ENCODE data around the gene MYO3A. TPM values are rescaled to one million over a fixed set of nuclear protein-coding genes. Genes with fewer than 3 reads are reported as not detected.

MYO3A gene, protein sequence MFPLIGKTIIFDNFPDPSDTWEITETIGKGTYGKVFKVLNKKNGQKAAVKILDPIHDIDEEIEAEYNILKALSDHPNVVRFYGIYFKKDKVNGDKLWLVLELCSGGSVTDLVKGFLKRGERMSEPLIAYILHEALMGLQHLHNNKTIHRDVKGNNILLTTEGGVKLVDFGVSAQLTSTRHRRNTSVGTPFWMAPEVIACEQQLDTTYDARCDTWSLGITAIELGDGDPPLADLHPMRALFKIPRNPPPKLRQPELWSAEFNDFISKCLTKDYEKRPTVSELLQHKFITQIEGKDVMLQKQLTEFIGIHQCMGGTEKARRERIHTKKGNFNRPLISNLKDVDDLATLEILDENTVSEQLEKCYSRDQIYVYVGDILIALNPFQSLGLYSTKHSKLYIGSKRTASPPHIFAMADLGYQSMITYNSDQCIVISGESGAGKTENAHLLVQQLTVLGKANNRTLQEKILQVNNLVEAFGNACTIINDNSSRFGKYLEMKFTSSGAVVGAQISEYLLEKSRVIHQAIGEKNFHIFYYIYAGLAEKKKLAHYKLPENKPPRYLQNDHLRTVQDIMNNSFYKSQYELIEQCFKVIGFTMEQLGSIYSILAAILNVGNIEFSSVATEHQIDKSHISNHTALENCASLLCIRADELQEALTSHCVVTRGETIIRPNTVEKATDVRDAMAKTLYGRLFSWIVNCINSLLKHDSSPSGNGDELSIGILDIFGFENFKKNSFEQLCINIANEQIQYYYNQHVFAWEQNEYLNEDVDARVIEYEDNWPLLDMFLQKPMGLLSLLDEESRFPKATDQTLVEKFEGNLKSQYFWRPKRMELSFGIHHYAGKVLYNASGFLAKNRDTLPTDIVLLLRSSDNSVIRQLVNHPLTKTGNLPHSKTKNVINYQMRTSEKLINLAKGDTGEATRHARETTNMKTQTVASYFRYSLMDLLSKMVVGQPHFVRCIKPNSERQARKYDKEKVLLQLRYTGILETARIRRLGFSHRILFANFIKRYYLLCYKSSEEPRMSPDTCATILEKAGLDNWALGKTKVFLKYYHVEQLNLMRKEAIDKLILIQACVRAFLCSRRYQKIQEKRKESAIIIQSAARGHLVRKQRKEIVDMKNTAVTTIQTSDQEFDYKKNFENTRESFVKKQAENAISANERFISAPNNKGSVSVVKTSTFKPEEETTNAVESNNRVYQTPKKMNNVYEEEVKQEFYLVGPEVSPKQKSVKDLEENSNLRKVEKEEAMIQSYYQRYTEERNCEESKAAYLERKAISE (N-terminal part only)
- total RNA-seq: under 1 TPM in 3 of 4 donors, not detected in 1; 0.12 to 0.33 (median 0.13) TPM

DNA sequence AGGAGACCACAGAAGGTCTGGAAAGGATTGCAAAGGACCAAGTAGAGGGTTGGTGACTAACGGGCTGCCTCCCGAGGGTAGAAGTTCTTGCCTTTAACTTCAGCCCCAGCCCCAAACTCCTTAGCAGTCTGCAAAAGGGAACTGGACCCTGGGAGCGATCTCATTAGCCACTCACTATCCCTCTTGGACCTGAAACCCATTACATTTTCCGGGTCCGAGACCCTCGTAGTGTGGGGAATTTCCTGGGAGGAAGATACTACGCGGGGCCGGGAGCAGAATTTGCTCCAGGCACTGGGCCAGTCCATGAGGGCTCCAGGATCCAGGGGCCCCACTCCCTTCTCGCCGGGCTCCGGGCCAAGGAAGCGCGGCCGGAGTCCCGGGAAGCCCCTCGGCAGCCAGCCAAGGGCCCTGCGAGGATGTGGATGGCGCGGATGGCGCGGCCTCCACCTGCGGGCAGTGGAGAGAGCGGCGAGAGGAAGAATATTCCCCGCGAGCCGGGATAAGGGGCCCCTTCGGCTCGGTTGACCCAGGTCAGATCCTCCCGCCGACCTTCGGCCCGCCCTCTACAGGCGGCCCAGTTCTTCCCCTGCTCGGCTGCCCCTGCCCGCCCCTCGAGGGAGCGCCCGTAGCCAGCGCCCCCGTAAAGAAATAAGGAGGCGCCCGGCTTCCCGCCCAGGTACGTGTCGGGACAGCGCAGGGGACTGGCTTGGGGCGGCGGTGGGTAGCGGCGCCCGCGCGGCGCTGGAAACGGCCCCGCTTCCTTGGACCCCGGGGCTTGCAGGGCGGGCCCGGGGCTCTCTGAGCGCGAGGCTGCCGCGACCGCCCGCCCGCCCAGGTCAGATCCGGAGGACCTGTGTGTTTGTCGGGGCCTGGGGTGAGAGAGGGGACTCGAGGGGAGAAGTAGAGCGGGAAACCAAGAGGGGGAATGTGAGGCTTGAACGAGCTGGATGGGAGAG, at the start of gene MYO3A:
Gene MYO3A, plus strand, starts transcription at position 577 of the 956 bp plus-strand sequence. CDS start 17,882 bp downstream, outside the sequence.
- intact Hi-C loops (cut with DNase I; ENCODE audit: low total_unique reads) (no loop called here), in situ Hi-C loops (cut with MboI; ENCODE audit: low sequenced_read_pairs in 4 of 4) (no loop called here)
- H3K9me3 ChIP-seq: no peaks in the 10 kb centered on the region
- peak within 1 kb of the TSS in 2 of 4 donors; percentile 20 to 24 for H3K4me3 ChIP-seq
- no peaks in the 10 kb centered on the region for H3K36me3 ChIP-seq
- no peaks in the 10 kb centered on the region for H3K4me1 ChIP-seq
- ATAC-seq (no peak), DNase-seq (no peak)
- peaks cover 11 to 19% (median 12%) of the 10 kb centered on the region in 3 donors for H3K27me3 ChIP-seq
- H3K27ac ChIP-seq: no peak within 1 kb of the TSS
- no peak for TF ChIP-seq POLR2A (IDR thresholded peaks at IDR 0.05)

DNA sequence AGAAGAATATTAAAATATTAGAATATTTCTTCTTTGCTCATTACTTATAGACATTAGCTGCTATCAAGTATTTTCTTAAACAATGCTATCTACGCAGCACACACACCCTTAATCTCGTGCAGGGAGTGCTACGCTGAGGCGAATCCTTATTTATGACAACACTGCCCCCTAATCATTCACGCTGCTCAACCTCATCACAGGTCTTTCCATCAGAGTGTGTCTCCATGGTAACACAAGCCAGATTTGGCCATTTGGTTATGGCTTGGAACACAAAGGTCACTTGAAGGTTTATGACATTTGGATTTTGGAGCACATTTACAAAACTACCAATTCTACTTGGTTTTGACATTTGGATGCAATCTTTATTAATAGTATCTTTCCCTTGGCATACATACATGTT, 45.4 kb upstream of the MYO3A start:
- no peak overlapping the region for H3K27ac ChIP-seq
- no peak for ATAC-seq
- in situ Hi-C loops (cut with MboI; ENCODE audit: low sequenced_read_pairs in 4 of 4) (no loop called here), intact Hi-C loops (cut with DNase I; ENCODE audit: low total_unique reads) (no loop called here)
- no peaks in the 10 kb centered on the region for H3K4me1 ChIP-seq
- DNase-seq: no peak
- H3K36me3 ChIP-seq: no peaks in the 10 kb centered on the region
- no peaks in the 10 kb centered on the region for H3K27me3 ChIP-seq
- no peak overlapping the region for H3K4me3 ChIP-seq
- TF ChIP-seq POLR2A (IDR thresholded peaks at IDR 0.05): no peak
- TF ChIP-seq, protein P1, sequence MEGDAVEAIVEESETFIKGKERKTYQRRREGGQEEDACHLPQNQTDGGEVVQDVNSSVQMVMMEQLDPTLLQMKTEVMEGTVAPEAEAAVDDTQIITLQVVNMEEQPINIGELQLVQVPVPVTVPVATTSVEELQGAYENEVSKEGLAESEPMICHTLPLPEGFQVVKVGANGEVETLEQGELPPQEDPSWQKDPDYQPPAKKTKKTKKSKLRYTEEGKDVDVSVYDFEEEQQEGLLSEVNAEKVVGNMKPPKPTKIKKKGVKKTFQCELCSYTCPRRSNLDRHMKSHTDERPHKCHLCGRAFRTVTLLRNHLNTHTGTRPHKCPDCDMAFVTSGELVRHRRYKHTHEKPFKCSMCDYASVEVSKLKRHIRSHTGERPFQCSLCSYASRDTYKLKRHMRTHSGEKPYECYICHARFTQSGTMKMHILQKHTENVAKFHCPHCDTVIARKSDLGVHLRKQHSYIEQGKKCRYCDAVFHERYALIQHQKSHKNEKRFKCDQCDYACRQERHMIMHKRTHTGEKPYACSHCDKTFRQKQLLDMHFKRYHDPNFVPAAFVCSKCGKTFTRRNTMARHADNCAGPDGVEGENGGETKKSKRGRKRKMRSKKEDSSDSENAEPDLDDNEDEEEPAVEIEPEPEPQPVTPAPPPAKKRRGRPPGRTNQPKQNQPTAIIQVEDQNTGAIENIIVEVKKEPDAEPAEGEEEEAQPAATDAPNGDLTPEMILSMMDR (IDR thresholded peaks at IDR 0.05 in 4 of 5, conservative IDR thresholded peaks at IDR 0.05 in 1 of 5): no peak
- no peaks in the 10 kb centered on the region for H3K9me3 ChIP-seq

DNA sequence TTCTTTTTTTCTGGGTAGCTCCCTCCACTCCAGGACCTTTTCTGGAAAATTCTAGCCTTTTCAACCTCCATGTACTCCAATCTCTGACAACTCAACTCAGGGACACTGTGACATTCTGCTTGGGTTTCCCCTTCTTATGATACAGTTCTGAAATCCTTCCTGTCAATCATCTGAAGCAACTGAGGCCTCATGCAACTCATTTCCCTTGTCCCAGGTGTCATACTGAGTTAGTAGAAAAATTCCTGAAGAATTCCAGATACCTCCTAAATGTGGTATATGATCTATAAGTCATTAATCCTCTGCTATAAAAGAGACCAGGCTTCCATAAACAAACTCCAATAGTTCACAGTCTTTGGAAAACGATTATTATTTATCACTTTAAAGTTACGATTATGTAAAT, 43.0 kb upstream of the MYO3A start:
- intact Hi-C loops (cut with DNase I; ENCODE audit: low total_unique reads): no loop called here
- H3K4me3 ChIP-seq: no peak overlapping the region

DNA sequence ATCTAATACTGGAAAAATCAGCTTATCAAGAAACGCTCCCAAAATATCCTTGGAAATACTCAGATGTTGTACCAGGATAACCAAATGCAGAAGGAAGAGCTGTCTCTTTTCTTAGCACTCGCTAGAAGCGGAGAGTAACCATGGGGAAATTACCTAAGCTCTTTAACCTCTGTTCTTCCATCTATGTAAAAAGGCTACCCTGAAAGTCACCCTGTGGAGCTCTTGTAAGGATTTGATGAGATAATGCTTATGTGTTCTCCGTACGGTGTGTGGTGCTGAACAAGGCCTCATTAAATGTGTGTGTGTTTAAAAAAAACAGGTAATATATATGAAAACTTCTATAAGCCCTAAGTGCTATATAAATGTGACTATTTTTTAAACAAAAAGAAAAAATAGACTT, 38.2 kb upstream of the MYO3A start:
- Histone ChIP-seq H3K36me3 (no peaks in the 10 kb centered on the region), H3K9me3 (no peaks in the 10 kb centered on the region), H3K27ac (no peak overlapping the region), H3K4me1 (no peaks in the 10 kb centered on the region), H3K4me3 (no peak overlapping the region), H3K27me3 (no peaks in the 10 kb centered on the region)
- in situ Hi-C loops (cut with MboI; ENCODE audit: low sequenced_read_pairs in 4 of 4): no loop called here
- no peak for ATAC-seq
- TF ChIP-seq POLR2A (IDR thresholded peaks at IDR 0.05): no peak
- TF ChIP-seq, protein P1 (IDR thresholded peaks at IDR 0.05 in 4 of 5, conservative IDR thresholded peaks at IDR 0.05 in 1 of 5): no peak
- DNase-seq: no peak
- intact Hi-C loops (cut with DNase I; ENCODE audit: low total_unique reads): no loop called here

More for the DNA sequence above, 43.0 kb upstream of the MYO3A start:
- H3K36me3 ChIP-seq: no peaks in the 10 kb centered on the region
- DNase-seq (no peak), ATAC-seq (no peak)
- H3K27ac ChIP-seq: no peak overlapping the region
- TF ChIP-seq, protein P1 (IDR thresholded peaks at IDR 0.05 in 4 of 5, conservative IDR thresholded peaks at IDR 0.05 in 1 of 5): no peak
- no peak for TF ChIP-seq POLR2A (IDR thresholded peaks at IDR 0.05)
- H3K9me3 ChIP-seq: no peaks in the 10 kb centered on the region
- no peaks in the 10 kb centered on the region for H3K27me3 ChIP-seq
- in situ Hi-C loops (cut with MboI; ENCODE audit: low sequenced_read_pairs in 4 of 4): no loop called here
- H3K4me1 ChIP-seq: no peaks in the 10 kb centered on the region

Data from gastrocnemius medialis (tissue), 4 donors.